ENCODE results near the gene KIZ. TPM values are rescaled to one million over a fixed set of nuclear protein-coding genes. Genes with fewer than 3 reads are reported as not detected.

The KIZ gene
- total RNA-seq, 1 donor = 19.4 TPM

GRCh38 chr20:21214431-21214830, 88.5 kb downstream of the KIZ start:
- no peak overlapping the region for H3K4me3 ChIP-seq (ENCODE audit: low read depth, low read length)
- DNase-seq (ENCODE audit: low read depth) = no peak
- TF ChIP-seq, protein P1, sequence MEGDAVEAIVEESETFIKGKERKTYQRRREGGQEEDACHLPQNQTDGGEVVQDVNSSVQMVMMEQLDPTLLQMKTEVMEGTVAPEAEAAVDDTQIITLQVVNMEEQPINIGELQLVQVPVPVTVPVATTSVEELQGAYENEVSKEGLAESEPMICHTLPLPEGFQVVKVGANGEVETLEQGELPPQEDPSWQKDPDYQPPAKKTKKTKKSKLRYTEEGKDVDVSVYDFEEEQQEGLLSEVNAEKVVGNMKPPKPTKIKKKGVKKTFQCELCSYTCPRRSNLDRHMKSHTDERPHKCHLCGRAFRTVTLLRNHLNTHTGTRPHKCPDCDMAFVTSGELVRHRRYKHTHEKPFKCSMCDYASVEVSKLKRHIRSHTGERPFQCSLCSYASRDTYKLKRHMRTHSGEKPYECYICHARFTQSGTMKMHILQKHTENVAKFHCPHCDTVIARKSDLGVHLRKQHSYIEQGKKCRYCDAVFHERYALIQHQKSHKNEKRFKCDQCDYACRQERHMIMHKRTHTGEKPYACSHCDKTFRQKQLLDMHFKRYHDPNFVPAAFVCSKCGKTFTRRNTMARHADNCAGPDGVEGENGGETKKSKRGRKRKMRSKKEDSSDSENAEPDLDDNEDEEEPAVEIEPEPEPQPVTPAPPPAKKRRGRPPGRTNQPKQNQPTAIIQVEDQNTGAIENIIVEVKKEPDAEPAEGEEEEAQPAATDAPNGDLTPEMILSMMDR (IDR thresholded peaks at IDR 0.05; ENCODE audit: insufficient read depth, low read length) = no peak

GRCh38 chr20:21219686-21220085, 93.8 kb downstream of the KIZ start:
- no peak overlapping the region for H3K4me3 ChIP-seq (ENCODE audit: low read depth, low read length)
- no peak for DNase-seq (ENCODE audit: low read depth)
- TF ChIP-seq, protein P1 (IDR thresholded peaks at IDR 0.05; ENCODE audit: insufficient read depth, low read length) = no peak

- H3K4me3 ChIP-seq (ENCODE audit: low read depth, low read length) = no peak overlapping the region
- TF ChIP-seq, protein P1 (IDR thresholded peaks at IDR 0.05; ENCODE audit: insufficient read depth, low read length) = no peak
- DNase-seq (ENCODE audit: low read depth) = no peak
Observed at GRCh38 chr20:21224217-21224616, 98.3 kb downstream of the KIZ start.

DNA sequence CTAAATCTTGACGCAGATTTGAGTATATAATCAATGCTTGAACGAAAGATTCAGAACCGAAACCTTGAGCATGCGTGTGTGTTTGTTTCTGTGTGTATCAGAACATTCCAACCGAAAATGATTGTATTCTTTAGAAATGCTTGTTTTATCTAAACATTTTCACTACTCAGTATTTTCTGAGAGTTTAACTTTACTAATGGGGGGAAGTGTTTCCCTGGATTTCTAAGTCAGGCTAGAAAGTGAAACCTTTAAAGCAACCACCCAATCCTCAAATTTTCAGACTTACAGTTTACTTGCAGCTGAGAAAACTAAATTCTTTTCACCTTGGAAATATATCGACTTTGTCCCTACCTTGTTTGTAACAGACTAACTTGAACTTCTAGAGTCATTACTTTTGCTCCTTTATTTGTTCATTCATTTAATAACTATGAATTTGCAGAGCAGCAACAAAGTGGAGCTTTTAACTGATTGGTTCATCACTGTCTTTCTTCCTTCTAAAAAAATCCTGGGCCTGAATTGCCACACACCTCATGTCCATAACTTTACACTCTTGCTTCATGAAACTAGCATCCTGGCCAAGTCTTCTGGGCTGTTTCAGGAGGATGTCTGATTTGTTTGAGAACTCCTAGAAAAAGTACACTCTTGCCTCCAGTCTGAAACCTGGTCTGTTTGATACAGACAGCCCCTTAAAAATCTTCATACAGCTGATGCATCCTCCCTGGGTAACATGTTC, 99.5 kb downstream of the KIZ start:
- DNase-seq (ENCODE audit: low read depth) = peak; percentile 24
- H3K4me3 ChIP-seq (ENCODE audit: low read depth, low read length) = no peak overlapping the region
- TF ChIP-seq, protein P1 (IDR thresholded peaks at IDR 0.05; ENCODE audit: insufficient read depth, low read length) = no peak

DNA sequence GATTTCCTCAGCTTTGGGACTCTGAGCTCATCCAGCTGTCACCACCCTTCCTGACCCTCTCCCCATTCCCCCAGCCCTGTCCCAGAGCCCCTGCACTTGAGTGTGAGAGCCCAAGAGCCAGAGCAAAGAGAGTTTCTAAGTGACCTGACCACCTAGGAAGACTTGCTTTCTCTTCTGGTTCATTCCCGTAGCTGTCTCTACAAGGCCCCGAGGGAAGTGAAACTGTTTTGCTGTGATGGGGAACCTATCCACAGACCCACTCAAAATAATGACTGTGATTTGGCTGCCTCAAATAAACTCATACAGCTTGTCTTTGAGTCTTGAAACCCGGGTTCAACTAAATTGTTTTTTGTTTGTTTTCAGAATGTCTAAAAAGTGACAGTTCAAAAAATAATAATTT, 102.6 kb downstream of the KIZ start:
- no peak for DNase-seq (ENCODE audit: low read depth)
- H3K4me3 ChIP-seq (ENCODE audit: low read depth, low read length) = no peak overlapping the region
- TF ChIP-seq, protein P1 (IDR thresholded peaks at IDR 0.05; ENCODE audit: insufficient read depth, low read length) = no peak

DNA sequence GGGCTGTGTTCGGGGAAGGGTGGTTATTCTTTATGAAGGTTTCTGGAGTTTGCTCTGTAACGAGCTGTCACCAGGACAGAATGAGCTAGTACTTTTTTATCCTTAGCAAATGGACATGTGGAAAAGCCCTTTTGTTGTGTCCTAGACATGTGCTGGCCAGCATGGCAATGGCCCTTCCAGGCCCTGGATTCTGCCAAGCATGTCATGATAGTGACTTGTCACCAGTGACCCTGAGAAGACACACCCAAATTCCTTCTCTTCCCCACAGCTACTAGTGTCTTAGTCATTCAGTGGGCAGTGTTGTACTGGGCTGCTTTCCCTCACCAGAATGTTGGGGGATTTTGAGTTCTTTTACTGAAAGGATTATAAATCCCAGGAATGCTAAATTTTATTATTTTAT, 103.3 kb downstream of the KIZ start:
- TF ChIP-seq, protein P1 (IDR thresholded peaks at IDR 0.05; ENCODE audit: insufficient read depth, low read length) = no peak
- no peak for DNase-seq (ENCODE audit: low read depth)
- no peak overlapping the region for H3K4me3 ChIP-seq (ENCODE audit: low read depth, low read length)

DNA sequence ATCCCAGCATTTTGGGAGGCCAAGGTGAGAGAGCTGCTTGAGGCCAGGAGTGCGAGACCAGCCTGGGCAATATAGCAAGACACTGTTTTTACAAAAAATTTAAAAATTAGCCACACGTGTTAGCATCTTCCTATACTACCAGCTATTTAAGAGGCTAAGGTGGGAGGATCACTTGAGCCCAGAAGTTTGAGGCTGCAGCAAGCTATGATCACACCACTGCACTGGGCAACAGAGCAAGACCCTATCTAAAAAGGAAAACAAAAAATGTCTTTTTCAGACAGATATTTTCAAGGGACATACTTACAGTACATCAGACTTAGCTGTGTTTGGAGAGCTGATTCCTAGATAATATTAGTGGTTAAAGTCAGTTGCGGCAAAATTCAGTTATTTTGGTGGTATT, 104.3 kb downstream of the KIZ start:
- TF ChIP-seq, protein P1 (IDR thresholded peaks at IDR 0.05; ENCODE audit: insufficient read depth, low read length) = no peak
- no peak for DNase-seq (ENCODE audit: low read depth)
- H3K4me3 ChIP-seq (ENCODE audit: low read depth, low read length) = no peak overlapping the region
